ENCODE data around the gene MRPL18.
"Not testable (repeated sequence)": the region's sequence is repeated elsewhere in the genome, so short reads cannot be mapped to it uniquely, and the experiment has no call there.

Gene MRPL18

GRCh38 chr6:159817951-159818739 is 27.9 kb downstream of the MRPL18 start:
- H3K4me3 ChIP-seq (ENCODE audit: control insufficient read depth, low read depth, low read length) = no peak overlapping the region
- no peak for DNase-seq (ENCODE audit: low read depth)
- no peak for TF ChIP-seq CTCF (IDR thresholded peaks at IDR 0.05; ENCODE audit: control insufficient read depth, insufficient read depth, low read depth, low read length, missing control alignments)

GRCh38 chr6:159819098-159819497 is 28.8 kb downstream of the MRPL18 start:
- H3K4me3 ChIP-seq (ENCODE audit: control insufficient read depth, low read depth, low read length) = no peak overlapping the region
- no peak for DNase-seq (ENCODE audit: low read depth)
- TF ChIP-seq CTCF (IDR thresholded peaks at IDR 0.05; ENCODE audit: control insufficient read depth, insufficient read depth, low read depth, low read length, missing control alignments) = no peak

- DNase-seq (ENCODE audit: low read depth) = no peak
- no peak overlapping the region for H3K4me3 ChIP-seq (ENCODE audit: control insufficient read depth, low read depth, low read length)
- no peak for TF ChIP-seq CTCF (IDR thresholded peaks at IDR 0.05; ENCODE audit: control insufficient read depth, insufficient read depth, low read depth, low read length, missing control alignments)
Measured at GRCh38 chr6:159819932-159820640, 29.8 kb downstream of the MRPL18 start.

DNA sequence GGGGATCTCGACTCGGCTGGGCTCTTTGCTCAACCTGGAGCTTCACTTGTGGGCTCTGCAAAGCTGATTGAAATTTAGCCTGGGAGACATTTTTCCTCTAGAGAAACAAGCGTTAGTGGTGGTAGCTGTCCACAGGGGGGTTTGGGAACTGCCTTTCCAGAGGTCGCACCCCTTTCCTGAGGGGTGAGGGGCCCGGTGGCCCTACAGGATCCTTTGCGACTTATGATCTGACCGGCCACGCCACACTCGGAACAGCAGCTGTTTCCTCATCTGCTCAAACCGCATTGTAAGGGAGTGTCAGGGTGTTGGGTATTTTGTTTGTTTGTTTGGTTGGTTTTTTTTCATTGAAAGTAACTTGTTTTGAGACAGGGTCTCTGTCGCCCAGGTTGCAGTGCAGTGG is 30.9 kb downstream of the MRPL18 start:
- TF ChIP-seq CTCF (IDR thresholded peaks at IDR 0.05; ENCODE audit: control insufficient read depth, insufficient read depth, low read depth, low read length, missing control alignments) = no peak
- DNase-seq (ENCODE audit: low read depth) = no peak
- H3K4me3 ChIP-seq (ENCODE audit: control insufficient read depth, low read depth, low read length) = no peak overlapping the region

DNA sequence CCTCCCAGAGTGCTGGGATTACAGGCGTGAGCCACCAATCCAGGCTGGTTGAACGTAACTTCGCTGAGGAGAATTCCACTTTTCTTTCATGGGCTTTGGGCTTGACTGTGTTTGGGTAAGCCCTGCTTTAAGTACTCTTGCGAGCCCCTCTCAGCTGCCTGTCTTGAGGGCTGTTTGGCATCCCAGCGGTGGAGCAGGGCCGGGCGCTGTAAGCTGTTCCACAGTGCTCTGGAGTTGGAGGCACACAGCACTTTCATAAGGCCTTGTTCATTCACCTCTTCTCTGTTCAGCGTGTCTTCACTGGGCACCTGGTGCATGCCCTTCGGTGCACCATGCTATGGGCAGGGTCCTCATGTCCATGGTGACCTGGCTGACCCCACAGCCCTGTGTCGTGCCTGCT is 31.5 kb downstream of the MRPL18 start:
- no peak for TF ChIP-seq CTCF (IDR thresholded peaks at IDR 0.05; ENCODE audit: control insufficient read depth, insufficient read depth, low read depth, low read length, missing control alignments)
- DNase-seq (ENCODE audit: low read depth) = no peak
- H3K4me3 ChIP-seq (ENCODE audit: control insufficient read depth, low read depth, low read length) = no peak overlapping the region

DNA sequence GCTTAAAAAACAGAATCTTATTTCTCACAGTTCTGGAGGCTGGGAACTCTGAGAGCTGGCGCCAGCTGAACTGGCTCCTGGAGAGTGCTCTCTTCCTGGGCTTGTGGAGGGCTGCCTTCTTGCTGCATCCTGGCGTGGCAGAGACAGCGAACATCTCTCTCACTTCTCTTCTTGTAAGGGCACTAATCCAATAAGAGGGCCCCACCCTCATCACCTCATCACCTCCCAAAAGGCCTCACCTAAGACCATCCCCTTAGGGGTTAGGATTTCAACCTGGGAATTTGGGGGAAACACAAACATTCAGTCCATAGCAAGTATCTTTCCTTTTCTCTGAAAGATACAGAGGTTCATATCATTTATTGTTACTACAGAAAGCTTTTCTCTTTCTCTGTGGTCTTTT is 33.7 kb downstream of the MRPL18 start:
- DNase-seq (ENCODE audit: low read depth) = no peak
- no peak for TF ChIP-seq CTCF (IDR thresholded peaks at IDR 0.05; ENCODE audit: control insufficient read depth, insufficient read depth, low read depth, low read length, missing control alignments)
- no peak overlapping the region for H3K4me3 ChIP-seq (ENCODE audit: control insufficient read depth, low read depth, low read length)

DNA sequence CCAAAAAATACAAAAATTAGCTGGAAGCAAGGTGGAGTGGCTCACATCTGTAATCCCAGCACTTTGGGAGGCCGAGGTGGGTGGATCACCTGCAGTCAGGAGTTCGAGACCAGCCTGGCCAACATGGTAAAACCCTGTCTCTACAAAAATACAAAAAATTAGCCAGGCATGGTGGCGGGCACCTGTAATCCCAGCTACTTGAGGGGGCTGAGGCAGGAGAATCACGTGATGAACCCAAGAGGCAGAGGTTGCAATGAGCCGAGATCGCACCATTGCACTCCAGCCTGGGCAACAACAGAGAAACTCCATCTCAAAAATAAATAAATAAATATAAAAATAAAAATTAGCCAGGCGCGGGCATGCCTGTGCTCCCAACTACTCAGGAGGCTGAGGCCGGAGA is 34.4 kb downstream of the MRPL18 start:
- H3K4me3 ChIP-seq (ENCODE audit: control insufficient read depth, low read depth, low read length); DNase-seq (ENCODE audit: low read depth): not testable (repeated sequence)
